GM21723 (cell line): Measurements from ENCODE around the gene RPL18A.
"Not testable (repeated sequence)": the region's sequence is repeated elsewhere in the genome, so short reads cannot be mapped to it uniquely, and the experiment has no call there.

Experiments
- ATAC-seq: cut with Tn5 transposase; IDR thresholded peaks from one replicate; pipeline ENCODE4 v1.9.1; 2021; ENCODE audit warnings: mild to moderate bottlenecking, moderate library complexity; ENCODE audit not compliant: unreplicated experiment

Gene RPL18A

DNA sequence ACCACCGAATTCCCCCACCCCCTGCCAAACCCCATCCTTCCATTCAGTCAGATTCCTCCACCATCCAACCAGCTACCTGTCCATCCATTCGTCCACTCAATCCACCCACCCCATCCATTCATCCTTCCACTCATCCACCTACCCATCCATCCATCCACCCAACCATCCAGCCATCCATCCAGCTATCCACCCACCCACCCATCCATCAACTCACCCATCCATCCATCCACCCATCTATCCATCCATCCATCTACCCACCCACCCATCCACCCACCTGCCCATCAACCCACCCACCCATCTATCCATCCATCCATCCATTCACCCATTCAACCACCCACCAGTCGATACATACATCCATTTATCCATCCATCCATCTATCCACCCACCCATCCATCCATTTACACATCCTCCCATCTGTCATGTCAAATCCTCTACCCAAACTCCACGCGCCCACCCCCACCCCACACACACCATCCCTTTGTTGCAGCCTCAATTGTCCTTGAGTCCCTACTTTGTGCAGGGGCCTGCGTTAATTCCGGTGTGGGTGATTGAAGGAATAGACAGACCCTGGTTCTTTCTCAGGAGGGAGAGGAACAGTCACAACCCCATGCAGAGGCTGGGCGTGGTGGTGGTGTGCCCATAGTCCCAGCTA lies 6.7 kb downstream of the RPL18A start:
- ATAC-seq: no peak

DNA sequence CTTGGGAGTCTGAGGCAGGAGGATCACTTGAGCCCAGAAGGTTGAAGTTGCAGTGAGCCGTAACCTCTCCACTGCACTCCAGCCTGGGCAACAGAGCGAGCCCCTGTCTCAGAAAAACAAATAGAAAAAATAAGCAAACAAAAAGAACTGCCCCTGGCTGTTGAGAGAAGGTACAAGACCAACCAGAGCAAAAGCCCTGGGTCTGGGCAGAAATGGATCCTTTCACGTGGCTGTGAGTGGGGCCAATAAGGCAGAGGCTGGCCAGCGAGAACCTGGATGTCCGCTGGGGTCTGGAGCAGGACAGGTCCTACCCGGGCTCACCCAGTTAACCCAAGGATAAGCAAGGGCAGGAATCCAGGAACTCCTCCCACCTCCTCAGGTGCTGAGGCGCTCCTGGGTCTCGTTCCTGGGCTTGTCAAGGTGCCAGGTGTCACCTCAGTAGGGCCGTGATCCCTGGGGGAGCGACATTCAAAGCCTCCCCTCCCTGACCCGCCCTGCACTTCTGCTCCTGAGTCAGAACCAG lies 7.3 kb downstream of the RPL18A start:
- no peak for ATAC-seq

DNA sequence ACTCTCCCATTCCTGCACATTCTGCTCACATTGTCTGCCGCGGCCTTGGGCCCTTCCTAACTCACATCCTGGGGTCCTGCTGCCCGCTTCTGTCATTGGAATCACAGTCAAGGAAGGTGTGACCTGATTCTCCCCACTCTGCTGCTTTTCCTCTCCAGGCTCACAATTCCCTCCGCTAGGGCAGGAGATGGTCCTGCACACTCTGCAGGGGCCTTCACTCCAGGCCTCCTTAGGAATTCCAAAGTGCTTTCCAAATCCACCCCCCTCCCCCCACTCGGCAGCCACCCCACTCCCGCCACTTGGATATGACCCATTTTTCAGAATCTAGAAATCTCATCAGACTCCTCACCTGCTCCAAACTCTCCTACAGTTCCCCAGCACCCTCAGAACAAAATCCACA lies 9.0 kb downstream of the RPL18A start:
- ATAC-seq: no peak

DNA sequence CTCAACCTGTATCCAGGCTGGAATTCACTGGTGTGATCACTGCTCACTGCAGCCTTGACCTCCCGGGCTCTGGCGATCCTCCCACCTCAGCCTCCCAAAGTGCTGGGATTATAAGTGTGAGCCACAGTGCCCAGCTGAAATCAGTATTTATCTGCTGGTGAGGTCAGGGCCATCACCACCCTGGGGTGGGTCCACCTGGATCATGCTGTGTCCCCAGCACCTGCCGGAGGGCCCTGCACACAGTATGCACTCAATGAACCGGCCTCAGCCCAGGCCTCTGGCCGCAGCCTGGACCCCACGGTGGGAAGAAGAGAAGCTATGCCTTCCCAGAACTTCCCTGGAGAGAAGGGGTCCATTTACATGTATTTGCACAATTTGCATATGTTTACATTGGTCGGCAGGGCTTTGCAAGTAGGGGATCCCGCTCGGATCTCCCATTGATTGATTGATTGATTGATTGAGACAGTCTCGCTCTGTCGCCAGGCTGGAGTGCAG lies 9.5 kb downstream of the RPL18A start:
- ATAC-seq: no peak

- ATAC-seq: no peak
Measured at GRCh38 chr19:17871032-17871877, 11.5 kb downstream of the RPL18A start.

DNA sequence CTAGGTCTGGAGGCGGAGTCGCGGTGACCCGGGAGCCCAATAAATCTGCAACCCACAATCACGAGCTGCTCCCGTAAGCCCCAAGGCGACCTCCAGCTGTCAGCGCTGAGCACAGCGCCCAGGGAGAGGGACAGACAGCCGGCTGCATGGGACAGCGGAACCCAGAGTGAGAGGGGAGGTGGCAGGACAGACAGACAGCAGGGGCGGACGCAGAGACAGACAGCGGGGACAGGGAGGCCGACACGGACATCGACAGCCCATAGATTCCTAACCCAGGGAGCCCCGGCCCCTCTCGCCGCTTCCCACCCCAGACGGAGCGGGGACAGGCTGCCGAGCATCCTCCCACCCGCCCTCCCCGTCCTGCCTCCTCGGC lies 12.2 kb downstream of the RPL18A start, which contains the start of gene SLC5A5:
Gene SLC5A5, plus strand, starts transcription at position 68 of the 373 bp plus-strand sequence. CDS start 375 bp downstream, outside the sequence.
- no peak for ATAC-seq

DNA sequence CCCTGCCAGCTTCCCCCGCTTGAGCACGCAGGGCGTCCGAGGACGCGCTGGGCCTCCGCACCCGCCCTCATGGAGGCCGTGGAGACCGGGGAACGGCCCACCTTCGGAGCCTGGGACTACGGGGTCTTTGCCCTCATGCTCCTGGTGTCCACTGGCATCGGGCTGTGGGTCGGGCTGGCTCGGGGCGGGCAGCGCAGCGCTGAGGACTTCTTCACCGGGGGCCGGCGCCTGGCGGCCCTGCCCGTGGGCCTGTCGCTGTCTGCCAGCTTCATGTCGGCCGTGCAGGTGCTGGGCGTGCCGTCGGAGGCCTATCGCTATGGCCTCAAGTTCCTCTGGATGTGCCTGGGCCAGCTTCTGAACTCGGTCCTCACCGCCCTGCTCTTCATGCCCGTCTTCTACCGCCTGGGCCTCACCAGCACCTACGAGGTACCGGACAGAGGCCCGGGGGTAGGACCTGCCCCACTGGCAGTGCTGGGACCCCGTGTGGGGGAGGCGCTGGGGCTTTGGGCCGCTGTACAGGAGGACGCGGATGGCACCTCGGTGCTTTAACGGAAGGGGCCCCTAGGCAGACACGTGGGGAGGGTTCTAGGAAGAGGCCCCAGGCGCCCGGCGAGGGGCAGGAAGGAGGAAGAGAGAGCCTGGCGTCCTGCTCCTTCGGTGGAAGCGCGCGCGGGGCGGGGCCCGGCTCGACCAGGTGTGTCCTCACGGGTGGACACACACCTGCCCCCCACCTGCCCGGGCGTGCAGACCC lies 12.7 kb downstream of the RPL18A start:
- ATAC-seq: no peak

DNA sequence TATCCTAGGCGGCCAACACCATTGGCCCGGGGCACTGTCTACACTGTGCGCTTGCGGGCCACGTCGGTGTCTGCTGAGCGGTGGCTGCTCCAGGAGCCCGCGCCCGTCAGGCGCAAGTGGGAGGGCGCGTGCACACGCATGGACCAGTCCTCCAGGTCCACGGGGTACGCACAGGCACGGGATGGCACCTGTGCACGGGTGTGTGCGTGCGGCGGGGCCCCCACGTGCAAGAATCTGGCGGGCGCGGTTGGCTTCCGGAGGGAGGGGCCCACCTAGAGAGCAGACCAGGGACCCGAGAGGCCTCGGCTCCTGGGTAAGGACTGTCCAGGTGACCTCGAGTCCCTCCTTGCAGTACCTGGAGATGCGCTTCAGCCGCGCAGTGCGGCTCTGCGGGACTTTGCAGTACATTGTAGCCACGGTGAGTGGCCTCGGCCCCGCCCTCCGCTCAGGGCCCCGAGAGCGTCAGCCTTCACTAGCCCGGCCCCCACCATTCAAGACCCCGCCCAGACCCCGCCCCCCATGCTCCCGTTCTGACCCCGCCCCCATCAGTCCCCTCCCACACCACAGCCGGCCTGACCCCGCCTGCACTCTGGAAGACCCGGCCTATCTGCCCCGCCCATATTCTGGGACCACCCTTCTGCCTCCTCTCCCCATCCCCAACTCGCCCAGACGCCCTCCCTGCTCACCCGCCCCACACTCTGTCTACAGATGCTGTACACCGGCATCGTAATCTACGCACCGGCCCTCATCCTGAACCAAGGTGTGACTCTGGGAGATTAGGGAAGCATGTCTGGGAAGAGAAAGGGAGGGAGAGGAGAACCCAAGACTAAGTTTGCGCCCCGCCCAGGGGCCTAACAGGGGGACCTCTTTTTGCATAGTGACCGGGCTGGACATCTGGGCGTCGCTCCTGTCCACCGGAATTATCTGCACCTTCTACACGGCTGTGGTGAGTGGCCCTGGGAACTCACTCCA lies 14.4 kb downstream of the RPL18A start:
- no peak for ATAC-seq

GRCh38 chr19:17874758-17875135 lies 15.0 kb downstream of the RPL18A start:
- ATAC-seq: no peak

DNA sequence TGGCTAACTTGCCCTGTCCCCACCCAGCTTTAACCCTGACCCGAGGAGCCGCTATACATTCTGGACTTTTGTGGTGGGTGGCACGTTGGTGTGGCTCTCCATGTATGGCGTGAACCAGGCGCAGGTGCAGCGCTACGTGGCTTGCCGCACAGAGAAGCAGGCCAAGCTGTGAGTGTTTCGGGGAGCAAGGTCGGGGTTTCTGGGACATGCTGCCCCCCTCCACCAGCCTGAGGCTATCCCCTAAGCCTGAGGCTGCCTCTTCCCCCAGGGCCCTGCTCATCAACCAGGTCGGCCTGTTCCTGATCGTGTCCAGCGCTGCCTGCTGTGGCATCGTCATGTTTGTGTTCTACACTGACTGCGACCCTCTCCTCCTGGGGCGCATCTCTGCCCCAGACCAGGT lies 18.0 kb downstream of the RPL18A start:
- ATAC-seq: no peak

DNA sequence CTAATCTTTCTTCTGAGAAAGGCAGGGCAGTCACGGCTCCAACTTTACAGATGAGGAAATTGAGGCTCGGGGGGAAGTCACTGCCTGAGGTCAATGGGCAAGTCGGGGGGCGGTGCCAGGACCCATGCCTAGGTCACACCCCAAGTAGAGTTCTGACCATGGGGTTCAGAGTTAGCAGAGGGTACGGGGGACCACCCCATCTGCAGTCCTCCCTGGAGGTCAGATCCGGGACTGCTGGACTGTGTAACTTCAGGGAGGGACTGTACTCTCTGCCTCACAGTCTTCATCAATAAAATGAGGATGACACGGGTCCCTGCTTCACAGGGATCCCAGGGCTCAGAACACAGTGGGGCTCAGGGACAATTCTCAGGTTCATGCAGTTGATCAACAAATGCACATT lies 19.8 kb downstream of the RPL18A start:
- ATAC-seq: no peak

- ATAC-seq: no peak
Measured at GRCh38 chr19:17881701-17882100, 22.0 kb downstream of the RPL18A start.

GRCh38 chr19:17883627-17884410 lies 24.1 kb downstream of the RPL18A start:
- no peak for ATAC-seq

DNA sequence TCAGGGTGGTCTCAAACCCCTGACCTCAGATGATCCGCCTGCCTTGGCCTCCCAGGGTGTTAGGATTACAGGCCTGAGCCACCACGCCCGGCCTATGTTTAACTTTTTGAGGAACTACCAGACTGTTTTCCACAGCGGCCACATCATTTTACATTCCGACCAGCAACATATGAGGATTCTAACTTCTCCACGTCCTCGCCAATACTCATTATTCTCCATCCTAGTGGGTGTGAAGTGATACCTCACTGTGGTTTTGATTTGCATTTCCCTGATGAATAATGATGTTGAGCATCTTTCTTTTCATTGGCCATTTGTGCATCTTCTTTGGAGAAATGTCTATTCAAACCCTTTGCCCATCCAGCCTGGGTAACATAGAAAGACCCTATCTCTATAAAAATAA lies 26.8 kb downstream of the RPL18A start:
- ATAC-seq: no peak

DNA sequence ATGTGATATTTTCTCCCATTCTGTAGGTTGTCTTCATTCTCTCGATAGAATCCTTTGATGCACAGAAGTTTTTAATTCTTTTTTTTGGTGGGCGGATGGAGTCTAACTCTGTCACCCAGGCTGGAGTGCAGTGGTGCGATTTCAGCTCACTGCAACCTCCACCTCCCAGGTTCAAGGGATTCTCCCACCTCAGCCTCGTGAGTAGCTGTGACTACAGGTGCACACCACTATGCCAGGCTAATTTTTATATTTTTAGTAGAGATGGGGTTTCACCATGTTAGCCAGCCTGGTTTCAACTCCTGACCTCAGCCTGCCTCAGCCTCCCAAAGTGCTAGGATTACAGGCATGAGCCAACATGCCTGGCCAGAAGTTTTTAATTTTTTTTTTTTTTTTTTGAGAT lies 27.5 kb downstream of the RPL18A start:
- ATAC-seq: not testable (repeated sequence)

DNA sequence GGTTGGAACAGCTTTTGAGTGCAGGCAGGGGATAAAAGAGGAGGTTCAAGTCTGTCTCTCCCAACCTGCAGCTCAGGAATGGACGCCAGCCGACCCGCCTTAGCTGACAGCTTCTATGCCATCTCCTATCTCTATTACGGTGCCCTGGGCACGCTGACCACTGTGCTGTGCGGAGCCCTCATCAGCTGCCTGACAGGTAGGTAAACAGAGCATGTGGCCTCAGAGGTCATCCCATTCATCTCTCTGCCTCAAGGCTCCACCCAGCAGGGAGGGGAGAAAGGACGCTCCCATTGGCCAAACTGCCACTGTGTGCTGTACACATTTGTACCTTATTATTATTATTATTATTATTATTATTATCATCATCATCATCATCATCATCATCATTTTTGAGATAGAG lies 28.6 kb downstream of the RPL18A start:
- no peak for ATAC-seq

DNA sequence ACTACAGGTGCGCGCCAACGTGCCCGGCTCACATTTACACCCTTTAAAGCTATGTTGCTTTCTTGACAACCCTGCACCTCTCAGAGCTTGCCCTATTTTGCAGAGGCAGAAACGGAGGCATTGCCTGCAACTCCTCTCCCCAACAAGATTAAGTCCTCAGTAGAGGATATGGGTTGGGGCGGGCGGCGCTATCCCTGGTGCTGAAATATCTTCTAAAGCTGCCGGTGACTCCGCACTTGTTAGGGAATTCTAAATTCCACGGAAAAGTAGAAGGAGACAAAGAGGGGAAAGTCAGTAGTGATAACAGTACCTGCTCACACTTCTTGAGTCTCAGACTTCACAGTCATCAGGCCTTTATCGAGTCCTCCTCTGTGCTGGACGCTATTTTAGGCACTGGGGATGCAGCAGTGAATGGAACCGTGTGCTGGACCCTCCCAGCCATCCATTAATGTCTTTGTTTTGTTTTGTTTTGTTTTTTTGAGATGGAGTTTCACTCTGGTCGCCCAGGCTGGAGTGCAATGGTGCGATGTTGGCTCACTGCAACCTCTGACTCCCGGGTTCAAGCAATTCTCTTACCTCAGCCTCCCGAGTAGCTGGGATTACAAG lies 30.0 kb downstream of the RPL18A start:
- ATAC-seq: no peak

GRCh38 chr19:17893766-17894165 lies 34.1 kb downstream of the RPL18A start:
- no peak for ATAC-seq

GRCh38 chr19:17902701-17903100 lies 43.0 kb downstream of the RPL18A start:
- no peak for ATAC-seq
